Fibroblast of pulmonary artery (primary cell): Measurements from ENCODE around the gene IFRD2.
"Not testable (repeated sequence)": the region's sequence is repeated elsewhere in the genome, so short reads cannot be mapped to it uniquely, and the experiment has no call there.

Experiments used
- DNase-seq: peaks from one replicate; pipeline ENCODE4 v3.0.0-alpha.2; 2010; ENCODE audit warnings: low read depth
- H3K4me3 ChIP-seq: replicated peaks from 2 replicates; pipeline ENCODE4 v1.5.1; 2011; ENCODE audit warnings: low read depth, mild to moderate bottlenecking, control low read depth, low read length, moderate library complexity
- TF ChIP-seq, protein P1 (sequence below): IDR thresholded peaks from 2 replicates; pipeline ENCODE4 v1.5.1; 2011; ENCODE audit warnings: mild to moderate bottlenecking, control low read depth, low read length, inconsistent platforms; ENCODE audit errors: missing control alignments

IFRD2 gene

DNA sequence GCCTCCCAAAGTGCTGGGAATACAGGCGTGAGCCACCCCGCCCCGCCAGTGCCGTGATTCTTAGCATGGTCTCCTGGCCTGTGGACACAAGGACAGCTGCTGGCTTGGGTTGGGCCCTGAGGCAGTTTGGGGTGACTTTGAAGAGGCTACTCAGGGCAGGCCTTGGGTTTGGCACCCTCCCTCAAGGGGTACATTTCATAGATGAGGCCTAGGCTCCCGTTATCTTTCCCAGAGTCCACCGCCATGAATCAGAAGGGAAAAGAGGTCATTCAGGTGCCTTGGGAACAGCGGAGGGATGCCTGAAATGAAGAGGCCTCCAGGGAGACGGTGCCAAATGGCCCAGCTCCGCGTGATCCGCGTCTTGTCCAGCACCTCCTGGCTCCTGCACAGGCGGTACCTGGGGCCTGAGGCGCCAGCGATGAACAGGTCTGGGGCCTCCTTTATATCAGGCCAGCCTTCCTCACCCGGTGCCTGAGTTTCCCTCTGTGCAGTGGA lies 46.9 kb downstream of the IFRD2 start:
- DNase-seq = no peak
- H3K4me3 ChIP-seq = peak overlapping the region; percentile 41

DNA sequence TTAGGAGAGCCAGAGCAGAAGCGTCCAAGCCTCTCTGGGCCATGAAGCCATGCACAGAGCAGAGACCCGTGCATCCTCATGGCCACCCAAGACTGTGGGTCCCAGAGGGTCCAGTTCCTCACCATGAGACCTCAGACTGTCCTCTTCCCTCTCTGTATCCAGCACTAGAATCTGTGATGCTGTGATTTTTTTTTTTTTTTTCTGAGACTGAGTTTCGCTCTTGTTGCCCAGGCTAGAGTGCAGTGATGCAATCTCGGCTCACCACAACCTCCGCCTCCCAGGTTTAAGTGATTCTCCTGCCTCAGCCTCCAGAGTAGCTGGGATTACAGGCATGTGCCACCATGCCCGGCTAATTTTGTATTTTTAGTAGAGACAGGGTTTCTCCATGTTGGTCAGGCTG lies 47.4 kb downstream of the IFRD2 start:
- H3K4me3 ChIP-seq, DNase-seq: not testable (repeated sequence)

More for the DNA sequence above, 46.9 kb downstream of the IFRD2 start:
- TF ChIP-seq, protein P1, sequence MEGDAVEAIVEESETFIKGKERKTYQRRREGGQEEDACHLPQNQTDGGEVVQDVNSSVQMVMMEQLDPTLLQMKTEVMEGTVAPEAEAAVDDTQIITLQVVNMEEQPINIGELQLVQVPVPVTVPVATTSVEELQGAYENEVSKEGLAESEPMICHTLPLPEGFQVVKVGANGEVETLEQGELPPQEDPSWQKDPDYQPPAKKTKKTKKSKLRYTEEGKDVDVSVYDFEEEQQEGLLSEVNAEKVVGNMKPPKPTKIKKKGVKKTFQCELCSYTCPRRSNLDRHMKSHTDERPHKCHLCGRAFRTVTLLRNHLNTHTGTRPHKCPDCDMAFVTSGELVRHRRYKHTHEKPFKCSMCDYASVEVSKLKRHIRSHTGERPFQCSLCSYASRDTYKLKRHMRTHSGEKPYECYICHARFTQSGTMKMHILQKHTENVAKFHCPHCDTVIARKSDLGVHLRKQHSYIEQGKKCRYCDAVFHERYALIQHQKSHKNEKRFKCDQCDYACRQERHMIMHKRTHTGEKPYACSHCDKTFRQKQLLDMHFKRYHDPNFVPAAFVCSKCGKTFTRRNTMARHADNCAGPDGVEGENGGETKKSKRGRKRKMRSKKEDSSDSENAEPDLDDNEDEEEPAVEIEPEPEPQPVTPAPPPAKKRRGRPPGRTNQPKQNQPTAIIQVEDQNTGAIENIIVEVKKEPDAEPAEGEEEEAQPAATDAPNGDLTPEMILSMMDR = no peak

DNA sequence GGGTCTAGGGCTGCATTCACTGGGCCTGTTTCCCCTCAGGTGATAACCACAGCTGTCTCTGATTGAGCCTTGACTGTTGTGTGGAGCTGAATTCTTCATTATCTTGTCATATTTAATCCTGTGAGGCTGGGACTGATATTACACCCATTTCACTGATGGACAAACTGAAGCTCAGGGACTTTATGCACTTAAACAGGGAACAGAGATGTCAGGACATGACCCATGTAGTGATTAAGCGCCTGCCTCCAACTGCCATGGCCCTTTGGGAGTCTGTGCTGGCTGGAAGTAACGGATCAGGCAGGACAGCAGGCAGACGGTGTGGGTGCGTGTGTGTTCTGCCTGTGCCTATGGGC lies 48.7 kb downstream of the IFRD2 start:
- no peak for DNase-seq
- no peak overlapping the region for H3K4me3 ChIP-seq
- TF ChIP-seq, protein P1 = no peak

DNA sequence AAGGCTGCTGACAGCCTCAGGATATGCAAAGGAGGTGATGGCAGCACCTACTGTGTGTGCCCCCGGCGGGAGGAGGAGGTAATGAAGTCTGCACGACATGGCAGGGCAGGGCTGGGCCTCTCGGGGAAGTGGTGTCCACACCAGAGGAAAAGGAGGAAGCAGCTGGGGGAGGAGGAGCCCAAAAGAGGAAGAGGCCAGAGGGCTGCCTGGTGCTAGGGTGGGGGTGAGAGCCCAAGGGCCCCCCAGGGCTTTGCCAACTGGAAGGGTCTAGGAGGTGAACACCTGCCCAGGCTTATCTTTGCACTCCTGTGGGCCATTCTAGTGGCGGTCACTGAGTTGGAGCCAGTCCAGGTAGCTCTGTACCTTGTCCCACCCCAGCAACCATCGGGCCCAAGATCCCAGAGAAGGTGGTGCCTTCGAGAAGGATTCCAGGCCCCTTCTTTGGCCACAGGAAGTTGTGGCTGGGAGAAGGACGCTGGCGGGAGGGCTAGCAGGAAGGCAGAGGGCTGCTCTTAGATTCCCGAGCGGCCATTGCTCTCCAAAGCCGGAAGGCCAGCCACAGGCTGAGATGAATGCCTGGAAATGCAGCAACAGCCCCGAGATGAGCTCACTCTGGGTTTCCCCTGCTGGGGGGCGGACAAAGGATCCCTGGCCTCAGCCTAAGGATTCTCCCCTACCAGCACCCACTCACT lies 49.2 kb downstream of the IFRD2 start:
- TF ChIP-seq, protein P1 = no peak
- H3K4me3 ChIP-seq = no peak overlapping the region
- peak; percentile 76 for DNase-seq

DNA sequence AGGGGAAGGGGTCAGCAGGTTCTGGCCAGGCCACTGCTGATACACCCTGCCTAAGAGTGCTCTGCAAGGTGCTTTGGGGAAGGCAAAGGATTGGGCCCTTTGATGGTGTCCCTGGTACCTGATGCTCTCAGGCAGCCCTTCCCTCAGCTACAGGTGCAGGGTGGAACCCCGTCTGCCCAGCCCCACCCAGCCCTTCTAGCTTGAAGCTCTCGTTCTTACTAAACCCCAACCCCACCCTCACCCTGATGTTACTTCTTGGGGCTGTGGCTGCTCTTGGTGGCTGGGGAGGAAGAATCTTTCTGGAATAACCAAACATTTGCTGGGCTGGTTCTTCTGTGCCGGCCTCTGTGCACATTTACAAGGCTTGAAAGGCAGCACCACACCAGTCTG lies 49.9 kb downstream of the IFRD2 start:
- DNase-seq = no peak
- TF ChIP-seq, protein P1 = no peak
- no peak overlapping the region for H3K4me3 ChIP-seq

DNA sequence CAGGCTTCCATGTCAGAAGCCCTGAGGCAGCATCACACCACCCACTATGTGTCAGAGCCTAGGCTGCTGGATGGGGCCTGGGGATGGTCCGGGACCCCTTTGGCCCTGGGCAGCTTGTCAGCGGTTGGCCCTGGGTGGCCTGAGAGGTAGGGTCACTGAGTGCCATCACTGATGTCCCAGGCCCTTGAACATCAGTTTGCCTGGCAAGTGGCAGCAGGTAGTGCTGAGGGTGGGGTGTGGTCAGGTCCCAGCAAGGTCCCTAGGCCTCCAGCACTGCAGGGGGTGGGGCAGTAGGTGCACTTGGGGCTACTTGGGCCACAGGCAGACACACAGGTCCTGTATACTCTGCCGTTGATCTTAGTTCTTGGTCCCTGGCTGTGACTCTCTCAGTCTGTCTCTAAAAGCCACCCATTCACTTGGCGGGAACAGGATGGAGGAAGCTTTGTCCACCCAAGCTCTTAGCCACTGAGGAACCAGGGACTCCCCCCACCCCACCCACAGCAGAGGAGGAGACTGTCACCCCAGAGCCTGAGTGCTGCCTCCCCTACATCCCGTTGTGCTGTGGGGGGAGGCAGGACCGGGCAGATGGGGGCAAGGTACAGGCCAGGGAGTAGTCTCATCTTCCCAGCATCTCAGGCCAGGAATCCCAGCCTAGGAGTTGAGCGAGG lies 50.4 kb downstream of the IFRD2 start:
- H3K4me3 ChIP-seq = no peak overlapping the region
- TF ChIP-seq, protein P1 = no peak
- DNase-seq = no peak

DNA sequence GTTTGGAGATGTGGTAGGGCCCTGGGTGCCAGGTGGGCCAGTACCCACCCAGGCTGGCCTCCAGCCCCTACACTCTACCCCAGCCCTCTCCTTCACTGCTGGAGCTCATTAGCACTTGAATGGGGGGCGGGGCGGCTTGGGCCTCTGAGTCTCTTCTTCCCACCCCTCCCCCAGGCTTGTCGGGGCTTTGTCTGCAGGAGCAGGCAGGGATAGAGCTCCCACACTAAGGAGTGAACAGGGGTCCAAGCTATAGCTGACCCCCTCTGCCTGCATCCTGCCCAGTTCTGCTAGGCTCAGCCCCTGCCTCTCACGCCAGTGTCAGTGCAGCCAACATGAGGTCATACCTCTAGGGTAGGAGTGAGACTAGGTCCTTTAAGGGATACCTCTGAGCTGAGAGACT lies 51.1 kb downstream of the IFRD2 start:
- TF ChIP-seq, protein P1 = no peak
- no peak for DNase-seq
- no peak overlapping the region for H3K4me3 ChIP-seq
